Measurements from ENCODE around the gene PTPRO. TPM values are rescaled to one million over a fixed set of nuclear protein-coding genes. Genes with fewer than 3 reads are reported as not detected.
A peak's percentile ranks its signal among the peaks of the same experiment; 100 is the strongest.

Gene PTPRO
- total RNA-seq, 1 experiment from 2014 or later: 14.3 TPM

- DNase-seq (ENCODE audit: low spot score): no peak
Observed at GRCh38 chr12:15444523-15444922, 122.2 kb downstream of the PTPRO start.

- no peak for DNase-seq (ENCODE audit: low spot score)
Observed at GRCh38 chr12:15446807-15447206, 124.5 kb downstream of the PTPRO start.

- DNase-seq (ENCODE audit: low spot score): no peak
Observed at GRCh38 chr12:15453613-15454012, 131.3 kb downstream of the PTPRO start.

- no peak for DNase-seq (ENCODE audit: low spot score)
Observed at GRCh38 chr12:15458008-15458407, 135.7 kb downstream of the PTPRO start.

GRCh38 chr12:15468911-15469310, 146.6 kb downstream of the PTPRO start:
- no peak for DNase-seq (ENCODE audit: low spot score)

- no peak for DNase-seq (ENCODE audit: low spot score)
Observed at GRCh38 chr12:15469356-15469755, 147.0 kb downstream of the PTPRO start.

GRCh38 chr12:15472036-15472435, 149.7 kb downstream of the PTPRO start:
- no peak for DNase-seq (ENCODE audit: low spot score)

- no peak for DNase-seq (ENCODE audit: low spot score)
Observed at GRCh38 chr12:15474766-15475165, 152.5 kb downstream of the PTPRO start.

- no peak for DNase-seq (ENCODE audit: low spot score)
Observed at GRCh38 chr12:15477761-15478160, 155.5 kb downstream of the PTPRO start.

- DNase-seq (ENCODE audit: low spot score): no peak
Observed at GRCh38 chr12:15481846-15482245, 159.5 kb downstream of the PTPRO start.

GRCh38 chr12:15485466-15485865, 163.2 kb downstream of the PTPRO start:
- DNase-seq (ENCODE audit: low spot score): no peak

GRCh38 chr12:15486859-15487258, 164.6 kb downstream of the PTPRO start:
- DNase-seq (ENCODE audit: low spot score): no peak

- no peak for DNase-seq (ENCODE audit: low spot score)
Observed at GRCh38 chr12:15488481-15488880, 166.2 kb downstream of the PTPRO start.

GRCh38 chr12:15494329-15495046, 172.2 kb downstream of the PTPRO start:
- no peak for DNase-seq (ENCODE audit: low spot score)

GRCh38 chr12:15495746-15496145, 173.4 kb downstream of the PTPRO start:
- DNase-seq (ENCODE audit: low spot score): no peak

GRCh38 chr12:15496738-15497137, 174.4 kb downstream of the PTPRO start:
- no peak for DNase-seq (ENCODE audit: low spot score)

- no peak for DNase-seq (ENCODE audit: low spot score)
Observed at GRCh38 chr12:15497671-15498292, 175.5 kb downstream of the PTPRO start.

GRCh38 chr12:15502211-15502610, 179.9 kb downstream of the PTPRO start:
- no peak for DNase-seq (ENCODE audit: low spot score)

GRCh38 chr12:15505616-15506015, 183.3 kb downstream of the PTPRO start:
- no peak for DNase-seq (ENCODE audit: low spot score)

GRCh38 chr12:15515010-15515409, 192.7 kb downstream of the PTPRO start:
- no peak for DNase-seq (ENCODE audit: low spot score)

GRCh38 chr12:15520083-15520482, 197.8 kb downstream of the PTPRO start:
- no peak for DNase-seq (ENCODE audit: low spot score)

GRCh38 chr12:15520844-15521243, 198.5 kb downstream of the PTPRO start:
- DNase-seq (ENCODE audit: low spot score): no peak

- peak; percentile 74 for DNase-seq (ENCODE audit: low spot score)
Observed at GRCh38 chr12:15522574-15523187, 200.4 kb downstream of the PTPRO start.

All from HT-29 (cell line).